GM12878 (cell line): ENCODE data around the gene MAP3K5. TPM values are rescaled to one million over a fixed set of nuclear protein-coding genes. Genes with fewer than 3 reads are reported as not detected.

Experiments used
- ATAC-seq: fragments of 200-7000 bp; cut with Tn5 transposase; 3 replicates; pipeline ENCODE4 v1.9.1; 2020; ENCODE audit warnings: mild to moderate bottlenecking, moderate library complexity
- BruUV-seq: library from RNA; stranded (reverse); fragments of 400-500 nt; replicated peaks from 2 replicates; lab custom pipeline; 2021; lab: Mats Ljungman, UMichigan
- CTCF ChIA-PET: fragments of 300-600 bp; sonication (Branson Sonifier 250); formaldehyde crosslinking; extraction: SDS; loops from one replicate; lab custom pipeline; 2021; ENCODE audit warnings: inconsistent platforms; lab: Yijun Ruan, JAX
- POLR2A ChIA-PET: fragments of 350-600 bp; formaldehyde crosslinking; extraction: SDS; loops from one replicate; lab custom pipeline; 2021; ENCODE audit warnings: inconsistent platforms; lab: Charles Lee
- RAD21 ChIA-PET: fragments of 300-600 bp; sonication (Branson Sonifier 250); formaldehyde crosslinking; loops from one replicate; lab custom pipeline; 2023; ENCODE audit warnings: antibody characterized with exemption; ENCODE audit not compliant: unreplicated experiment; lab: Charles Lee
- SMC1A ChIA-PET: fragments of 300-600 bp; sonication (Branson Sonifier 250); formaldehyde crosslinking; loops from one replicate; lab custom pipeline; 2023; ENCODE audit not compliant: unreplicated experiment, uncharacterized antibody; lab: Charles Lee
- DNase-seq: peaks from one replicate; pipeline ENCODE4 v3.0.0-alpha.2; 2011; ENCODE audit warnings: low read depth, low spot score
- FAIRE-seq: peaks from 3 replicates; lab custom pipeline; 2011; peaks lifted over from hg19 to GRCh38; lab: Jason Lieb, UNC
- H2AFZ ChIP-seq: 2 replicates; pipeline ENCODE4 v1.6.0; 2011; ENCODE audit warnings: low read depth, low read length, control low read depth; ENCODE audit not compliant: control insufficient read depth
- H3K27ac ChIP-seq: 2 replicates; pipeline ENCODE4 v1.5.1; 2011; ENCODE audit warnings: control low read depth; ENCODE audit not compliant: control insufficient read depth, insufficient read depth
- H3K27me3 ChIP-seq, 2 experiments: replicated peaks in 1 of 2; 2 replicates each; pipeline versions ENCODE4 v1.6.0 to v1.6.1; 2011; ENCODE audit warnings: low read length in 1 of 2; ENCODE audit not compliant: control insufficient read depth in 2 of 2, insufficient read depth in 2 of 2
- H3K36me3 ChIP-seq, 2 experiments: 2 replicates each; pipeline ENCODE4 v1.5.1; 2011; ENCODE audit warnings: low read length in 1 of 2; ENCODE audit not compliant: control insufficient read depth in 2 of 2, insufficient read depth in 2 of 2
- H3K4me1 ChIP-seq: 2 replicates; pipeline ENCODE4 v1.6.1; 2011; ENCODE audit warnings: mild to moderate bottlenecking, low read length, moderate library complexity, mixed read lengths; ENCODE audit not compliant: control insufficient read depth, insufficient read depth
- H3K4me2 ChIP-seq: 2 replicates; pipeline ENCODE4 v1.6.0; 2011; ENCODE audit warnings: control low read depth; ENCODE audit not compliant: control insufficient read depth, insufficient read depth
- H3K4me3 ChIP-seq: fragments of 200-600 bp; sonication (generic); 2 replicates; pipeline ENCODE4 v1.5.1; 2016
- H3K79me2 ChIP-seq: 2 replicates; pipeline ENCODE4 v1.6.0; 2011; ENCODE audit warnings: low read length; ENCODE audit not compliant: control insufficient read depth, insufficient read depth
- H3K9ac ChIP-seq: 2 replicates; pipeline ENCODE4 v1.8.0; 2011; ENCODE audit warnings: low read length, control low read depth, mixed read lengths; ENCODE audit not compliant: control insufficient read depth, insufficient read depth
- H3K9me3 ChIP-seq: replicated peaks from 3 replicates; pipeline ENCODE4 v1.5.1; 2011; ENCODE audit warnings: mild to moderate bottlenecking, low read length; ENCODE audit not compliant: control insufficient read depth, insufficient read depth
- H4K20me1 ChIP-seq: 2 replicates; pipeline ENCODE4 v1.6.0; 2011; ENCODE audit not compliant: control insufficient read depth, insufficient read depth
- ASH2L ChIP-seq: fragments of 300-600, 200-600 bp; sonication (generic); IDR thresholded peaks from 2 replicates; pipeline ENCODE4 v1.6.1; 2017; ENCODE audit warnings: low read depth, mild to moderate bottlenecking, borderline replicate concordance
- BCLAF1 ChIP-seq: fragments of 450-650 bp; IDR thresholded peaks from 2 replicates; pipeline ENCODE4 v1.6.1; 2017; ENCODE audit warnings: antibody characterized with exemption, mild to moderate bottlenecking, moderate library complexity
- BRCA1 ChIP-seq: IDR thresholded peaks from 2 replicates; pipeline ENCODE4 v1.6.1; 2011; ENCODE audit warnings: low read depth, low read length, improper control_type of control experiment
- CBX5 ChIP-seq: sonication (generic); IDR thresholded peaks from 2 replicates; pipeline ENCODE4 v1.6.1; 2016; ENCODE audit warnings: low read depth, moderate library complexity, mild to moderate bottlenecking, inconsistent platforms
- CEBPB ChIP-seq, 2 experiments: fragments of 150-350 bp in 1 of 2; IDR thresholded peaks; 2 replicates each; pipeline ENCODE4 v1.6.1; 2012 to 2014; ENCODE audit warnings: low read depth in 2 of 2, low read length in 2 of 2, borderline replicate concordance in 1 of 2, inconsistent platforms in 1 of 2
- MTA3 ChIP-seq: IDR thresholded peaks from 2 replicates; pipeline ENCODE4 v1.6.1; 2012; ENCODE audit warnings: low read length, inconsistent platforms, borderline replicate concordance
- NRF1 ChIP-seq: conservative IDR thresholded peaks from 2 replicates; pipeline ENCODE4 v1.6.1; 2011; ENCODE audit warnings: mild to moderate bottlenecking, low read depth, low read length, improper control_type of control experiment
- PAX8 ChIP-seq: fragments of 450-650 bp; IDR thresholded peaks from 2 replicates; pipeline ENCODE4 v1.6.1; 2017; ENCODE audit warnings: mild to moderate bottlenecking, moderate library complexity
- RAD51 ChIP-seq: fragments of 450-650 bp; IDR thresholded peaks from 2 replicates; pipeline ENCODE4 v1.6.1; 2016; ENCODE audit warnings: moderate library complexity, mild to moderate bottlenecking, inconsistent platforms
- RBBP5 ChIP-seq: fragments of 200-600 bp; sonication (generic); conservative IDR thresholded peaks from 2 replicates; pipeline ENCODE4 v1.6.1; 2016
- TAF1 ChIP-seq: IDR thresholded peaks from 2 replicates; pipeline ENCODE4 v1.6.1; 2011; ENCODE audit warnings: mild to moderate bottlenecking, low read depth, low read length, borderline replicate concordance
- YBX1 ChIP-seq: fragments of 450-650 bp; IDR thresholded peaks from 2 replicates; pipeline ENCODE4 v1.6.1; 2016; ENCODE audit warnings: antibody characterized with exemption
- ZNF622 ChIP-seq: fragments of 450-650 bp; IDR thresholded peaks from 2 replicates; pipeline ENCODE4 v1.6.1; 2017; ENCODE audit warnings: mild to moderate bottlenecking, inconsistent platforms
- whole genome bisulfite sequencing: methylation state at CpG from one replicate; pipeline ENCODE4 v1.1.6; 2016; ENCODE audit warnings: low lambda C conversion rate; ENCODE audit not compliant: insufficient replicate concordance, insufficient coverage; ENCODE audit errors: missing lambda C conversion rate; 5-methylcytosine and 5-hydroxymethylcytosine counted together
- in situ Hi-C: fragments of 300-500 bp; cut with MboI; formaldehyde crosslinking; loops from 9 replicates; pipeline ENCODE4 v1.14.3; 2018; ENCODE audit warnings: mixed read lengths
- intact Hi-C: fragments of 100-400 bp; cut with micrococcal nuclease; formaldehyde crosslinking; loops from one replicate; pipeline ENCODE4 v1.14.2; 2022; ENCODE audit not compliant: unreplicated experiment
- polyA plus RNA-seq, 11 experiments: library from polyadenylated mRNA; depleted of rRNA in 4 of 11; unstranded in 6 of 11; stranded (reverse) in 5 of 11; fragments of >200 nt; fragmentation: Nextera tagmentation in 4 of 11; fragmentation: Illumina TruSeq in 1 of 11; extraction: Ambion mirVana in 4 of 11; extraction: Trizol in 1 of 11; gene quantifications; 1 replicate in 1 of 11; 2 replicates in 10 of 11; pipeline versions ENCODE4 v1.2.1 to v1.2.3, GENCODE V29; 2011 to 2016; ENCODE audit warnings: inconsistent platforms in 2 of 11, missing spikeins in 2 of 11, low read depth in 1 of 11
- total RNA-seq, 4 experiments: library from RNA; depleted of rRNA in 3 of 4; stranded (reverse); fragments of >200 nt in 3 of 4; fragmentation: Illumina TruSeq in 1 of 4; extraction: Trizol in 1 of 4; gene quantifications; 2 replicates each; pipeline versions ENCODE4 v1.2.1 to v1.2.3, GENCODE V29; 2013 to 2021
- TF ChIP-seq, protein P1 (sequence below): IDR thresholded peaks from 2 replicates; pipeline ENCODE4 v1.6.1; 2011; ENCODE audit warnings: low read depth, low read length, improper control_type of control experiment, borderline replicate concordance

Gene MAP3K5
- total and polyA plus RNA-seq, 10 of the 15 experiments (the other 5 are each of a cell fraction or from before 2014, with no cell fraction given), result 5.4 to 34.3 (median 26.4) TPM

- POLR2A ChIA-PET, result interaction anchor here (1.4 kb wide), 1 partner anchor 137 kb away, joined by 3 read pairs; the partner anchor contains the start of gene MAP3K5
- intact Hi-C loops, result no loop called here
Measured at GRCh38 chr6:136656121-136656520, 136.2 kb downstream of the MAP3K5 start.

More at GRCh38 chr6:136656121-136656520, 136.2 kb downstream of the MAP3K5 start:
- no peak for DNase-seq
- Histone ChIP-seq H3K4me3 (no peak overlapping the region), H3K27ac (no peak overlapping the region), H2AFZ (no peak overlapping the region), H3K9ac (no peak overlapping the region), H3K9me3 (no peaks in the 10 kb centered on the region), H3K4me1 (no peaks in the 10 kb centered on the region)
- WGBS, result 56% methylated on average over 1 of the region's 1 CpG
- RAD21 ChIA-PET, result no interaction called here
- SMC1A ChIA-PET, result interaction anchor here (0.8 to 1.6 kb wide), 6 partner anchors 12 to 136 kb away, joined by 3 to 6 read pairs (median 4); partner anchors contain the start of gene MAP3K5
- BruUV-seq, result no TSS peak
- no peak for TF ChIP-seq NRF1
- TF ChIP-seq ASH2L, result no peak
- no peak for TF ChIP-seq RBBP5
- no peak for TF ChIP-seq RAD51
- TF ChIP-seq ZNF622, result no peak
- TF ChIP-seq MTA3, result no peak
- TF ChIP-seq YBX1, result no peak
- TF ChIP-seq BRCA1, result no peak
- TF ChIP-seq BCLAF1, result no peak
- no peak for TF ChIP-seq CEBPB (IDR thresholded peaks at IDR 0.05; ENCODE audit: borderline replicate concordance in 1 of 2, low read depth in 2 of 2, low read length in 2 of 2)
- TF ChIP-seq CBX5, result no peak
- TF ChIP-seq PAX8, result no peak
- TF ChIP-seq TAF1, result no peak
- TF ChIP-seq, protein P1, sequence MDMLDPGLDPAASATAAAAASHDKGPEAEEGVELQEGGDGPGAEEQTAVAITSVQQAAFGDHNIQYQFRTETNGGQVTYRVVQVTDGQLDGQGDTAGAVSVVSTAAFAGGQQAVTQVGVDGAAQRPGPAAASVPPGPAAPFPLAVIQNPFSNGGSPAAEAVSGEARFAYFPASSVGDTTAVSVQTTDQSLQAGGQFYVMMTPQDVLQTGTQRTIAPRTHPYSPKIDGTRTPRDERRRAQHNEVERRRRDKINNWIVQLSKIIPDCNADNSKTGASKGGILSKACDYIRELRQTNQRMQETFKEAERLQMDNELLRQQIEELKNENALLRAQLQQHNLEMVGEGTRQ, result no peak
- TF ChIP-seq, all 136 proteins: peak for 0
- Histone ChIP-seq H3K79me2 (no peaks in the 10 kb centered on the region), H3K27me3 (no peaks in the 10 kb centered on the region), H4K20me1 (no peaks in the 10 kb centered on the region), H3K4me2 (no peak overlapping the region), H3K36me3 (peaks cover 4 to 36% of the 10 kb centered on the region in 2 experiments)
- FAIRE-seq, result no peak
- ATAC-seq, result no peak
- CTCF ChIA-PET, result interaction anchor here (1.7 to 5.2 kb wide), 2 partner anchors 11 to 136 kb away, joined by 6 to 42 read pairs; partner anchors contain the start of gene MAP3K5
- in situ Hi-C loops, result no loop called here
